H1 (cell line): ENCODE measurements around the gene RPS3A. TPM values are rescaled to one million over a fixed set of nuclear protein-coding genes. Genes with fewer than 3 reads are reported as not detected.

ENCODE experiments used
- EZH2 ChIP-seq: fragments of 200-600 bp; sonication (generic); IDR thresholded peaks from 2 replicates; pipeline ENCODE4 v1.7.1; 2012; ENCODE audit warnings: low read depth, mild to moderate bottlenecking, moderate library complexity, low read length, inconsistent platforms; ENCODE audit not compliant: severe bottlenecking
- polyA plus RNA-seq, 7 experiments: library from polyadenylated mRNA; depleted of rRNA in 3 of 7; stranded (reverse) in 5 of 7; unstranded in 2 of 7; fragments of >200 nt in 5 of 7; fragments of 200-250 nt in 2 of 7; gene quantifications; 1 replicate in 5 of 7; 2 replicates in 1 of 7; 4 replicates in 1 of 7; pipeline versions ENCODE4 v1.2.1 to v1.2.3, GENCODE V29; 2011 to 2013; ENCODE audit warnings: missing spikeins in 2 of 7, mixed read lengths in 2 of 7
- total RNA-seq: library from RNA; stranded (reverse); fragmentation: NEBNext Ultra II Directional; extraction: Animal tissue kit (Norgen Biotek cat#: 25700); gene quantifications from 2 replicates; pipeline ENCODE4 v1.2.1, GENCODE V29; 2021

RPS3A gene
- total and polyA plus RNA-seq, 2 of the 8 experiments (the other 6 are each of a cell fraction or from before 2014, with no cell fraction given) = 2,162 to 2,822 TPM

DNA sequence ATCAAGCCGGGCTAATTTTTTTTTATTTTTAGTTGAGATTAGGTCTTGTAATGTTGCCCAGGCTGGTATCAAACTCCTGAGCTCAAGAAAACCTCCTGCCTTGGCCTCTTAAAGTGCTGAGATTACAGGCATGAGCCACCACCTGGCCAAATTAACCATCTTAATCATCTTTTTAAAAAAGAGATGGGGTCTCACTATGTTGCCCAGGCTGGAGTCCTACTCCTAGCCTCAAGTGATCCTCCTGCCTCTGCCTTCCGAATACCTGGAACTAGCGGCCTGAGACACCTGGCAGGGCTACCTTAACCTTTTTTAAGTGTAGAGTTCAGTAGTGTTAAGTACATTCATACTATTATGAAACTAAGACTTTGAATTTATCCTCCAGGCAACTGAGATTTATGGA, 1.7 kb upstream of the RPS3A start (continued):
- no peak for TF ChIP-seq EZH2
